Mucosa of rectum (tissue), 2 donors: ENCODE data around the gene IMPDH2.
A peak's percentile ranks its signal among the peaks of the same experiment; 100 is the strongest.
"Not testable (repeated sequence)": the region's sequence is repeated elsewhere in the genome, so short reads cannot be mapped to it uniquely, and the experiment has no call there.

Source experiments
- H3K27ac ChIP-seq, 2 donors: one replicate each; pipeline ENCODE4 v1.7.0; 2013; ENCODE audit warnings: inconsistent platforms in 2 of 2, low read depth in 2 of 2, low read length in 2 of 2
- H3K27me3 ChIP-seq, 2 donors: one replicate each; pipeline ENCODE4 v1.7.0; 2013; ENCODE audit warnings: low read length in 2 of 2; ENCODE audit not compliant: control insufficient read depth in 2 of 2, insufficient read depth in 2 of 2
- H3K36me3 ChIP-seq, 2 donors: one replicate each; pipeline ENCODE4 v1.7.0; 2013; ENCODE audit warnings: low read length in 2 of 2; ENCODE audit not compliant: control insufficient read depth in 2 of 2, insufficient read depth in 2 of 2
- H3K4me1 ChIP-seq, 2 donors: one replicate each; pipeline ENCODE4 v1.7.0; 2013; ENCODE audit warnings: low read length in 2 of 2, mild to moderate bottlenecking in 1 of 2; ENCODE audit not compliant: control insufficient read depth in 2 of 2, insufficient read depth in 2 of 2
- H3K4me3 ChIP-seq, 2 donors: one replicate each; pipeline ENCODE4 v1.7.0; 2013; ENCODE audit warnings: low read length in 2 of 2
- H3K9ac ChIP-seq, 2 donors: one replicate each; pipeline ENCODE4 v1.7.0; 2013; ENCODE audit warnings: low read length in 2 of 2, low read depth in 1 of 2, mild to moderate bottlenecking in 1 of 2
- H3K9me3 ChIP-seq, 2 donors: one replicate each; pipeline ENCODE4 v1.7.0; 2013; ENCODE audit warnings: low read length in 2 of 2; ENCODE audit not compliant: control insufficient read depth in 2 of 2
- donor health status: healthy.
- donor health status: Normal muscosa, but diverticular disease.

IMPDH2 gene

DNA sequence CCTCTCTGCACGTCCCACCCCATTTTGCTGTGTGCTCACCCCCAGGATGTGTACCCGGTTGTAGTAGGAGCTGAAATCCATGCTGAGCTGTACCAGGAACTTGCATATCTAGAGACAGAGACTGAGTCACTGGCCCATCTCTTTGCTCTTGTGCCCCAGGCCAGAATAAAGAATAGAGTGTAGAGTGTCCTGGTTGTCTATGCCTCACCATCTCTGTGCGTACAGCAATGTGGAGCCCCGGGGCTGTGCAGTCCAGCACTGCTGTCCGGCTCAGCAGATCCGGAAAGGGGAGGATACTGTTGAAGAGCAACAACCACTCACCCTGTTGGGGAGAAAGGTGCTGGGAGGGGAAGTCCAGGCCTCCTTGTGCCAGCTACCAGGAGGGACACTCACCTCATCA lies 13.4 kb downstream of the IMPDH2 start:
- Histone ChIP-seq H3K4me3 (no peak overlapping the region), H3K9me3 (no peaks in the 10 kb centered on the region), H3K27ac (no peak overlapping the region), H3K4me1 (peaks cover 14 to 32% of the 10 kb centered on the region in 2 donors), H3K36me3 (peaks cover 40 to 51% of the 10 kb centered on the region in 2 donors), H3K27me3 (no peaks in the 10 kb centered on the region), H3K9ac (no peak overlapping the region)

DNA sequence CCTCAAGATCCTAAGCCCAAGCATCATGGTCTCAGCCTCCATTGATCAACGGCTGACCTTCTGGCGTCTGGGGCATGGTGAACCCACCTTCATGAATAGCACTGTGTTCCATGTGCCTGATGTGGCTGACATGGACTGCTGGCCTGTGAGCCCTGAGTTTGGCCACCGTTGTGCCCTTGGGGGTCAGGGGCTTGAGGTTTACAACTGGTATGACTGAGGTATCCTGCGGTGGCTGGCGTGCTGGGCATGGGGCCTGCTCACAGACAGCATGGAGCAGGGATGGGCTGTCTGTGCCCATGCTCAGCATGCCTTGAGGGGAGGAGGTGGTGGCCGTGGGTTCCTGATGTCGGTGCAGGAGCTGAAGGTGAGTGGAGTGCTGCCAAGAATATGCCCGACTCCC lies 14.1 kb downstream of the IMPDH2 start:
- no peak overlapping the region for H3K9ac ChIP-seq
- H3K27ac ChIP-seq = no peak overlapping the region
- H3K9me3 ChIP-seq = no peaks in the 10 kb centered on the region
- H3K36me3 ChIP-seq = peaks cover 40 to 51% of the 10 kb centered on the region in 2 donors
- H3K27me3 ChIP-seq = no peaks in the 10 kb centered on the region
- H3K4me3 ChIP-seq = no peak overlapping the region
- peaks cover 11 to 26% of the 10 kb centered on the region in 2 donors for H3K4me1 ChIP-seq

DNA sequence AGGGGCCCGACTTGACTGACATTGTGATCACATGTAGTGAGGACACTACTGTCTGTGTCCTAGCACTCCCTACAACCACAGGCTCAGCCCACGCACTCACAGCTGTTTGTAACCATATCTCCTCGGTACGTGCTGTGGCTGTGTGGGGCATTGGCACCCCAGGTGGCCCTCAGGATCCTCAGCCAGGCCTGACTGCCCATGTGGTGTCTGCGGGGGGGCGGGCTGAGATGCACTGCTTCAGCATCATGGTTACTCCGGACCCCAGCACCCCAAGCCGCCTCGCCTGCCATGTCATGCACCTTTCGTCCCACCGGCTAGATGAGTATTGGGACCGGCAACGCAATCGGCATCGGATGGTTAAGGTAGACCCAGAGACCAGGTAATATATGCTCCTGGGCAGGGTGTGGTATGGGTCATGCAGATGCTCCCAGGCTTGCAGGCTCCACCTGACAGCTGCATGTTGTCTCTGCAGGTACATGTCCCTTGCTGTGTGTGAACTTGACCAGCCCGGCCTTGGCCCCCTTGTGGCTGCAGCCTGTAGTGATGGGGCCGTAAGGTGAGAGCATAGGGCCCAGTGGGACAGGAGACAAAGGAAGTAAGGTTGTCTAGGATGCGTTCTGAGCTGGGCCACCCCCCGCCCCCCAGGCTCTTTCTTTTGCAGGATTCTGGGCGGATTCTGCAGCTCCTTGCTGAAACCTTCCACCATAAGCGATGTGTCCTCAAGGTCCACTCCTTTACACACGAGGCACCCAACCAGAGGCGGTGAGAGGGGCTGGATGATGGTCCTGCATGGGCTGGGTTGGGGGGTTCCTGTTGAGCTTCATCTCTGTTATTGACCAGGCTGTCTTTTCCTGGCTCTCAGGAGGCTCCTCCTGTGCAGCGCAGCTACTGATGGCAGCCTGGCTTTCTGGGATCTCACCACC lies 15.2 kb downstream of the IMPDH2 start:
- Histone ChIP-seq H3K36me3 (peaks cover 40 to 51% of the 10 kb centered on the region in 2 donors), H3K9ac (no peak overlapping the region), H3K27ac (no peak overlapping the region), H3K4me1 (peaks cover 9 to 18% of the 10 kb centered on the region in 2 donors), H3K27me3 (no peaks in the 10 kb centered on the region), H3K4me3 (no peak overlapping the region), H3K9me3 (no peaks in the 10 kb centered on the region)

- Histone ChIP-seq H3K36me3 (peaks cover 40 to 51% of the 10 kb centered on the region in 2 donors), H3K27ac (no peak overlapping the region), H3K4me1 (peaks cover 12 to 18% of the 10 kb centered on the region in 2 donors), H3K9me3 (no peaks in the 10 kb centered on the region), H3K4me3 (no peak overlapping the region), H3K27me3 (no peaks in the 10 kb centered on the region), H3K9ac (no peak overlapping the region)
Observed at GRCh38 chr3:49013113-49013737, 16.0 kb downstream of the IMPDH2 start.

DNA sequence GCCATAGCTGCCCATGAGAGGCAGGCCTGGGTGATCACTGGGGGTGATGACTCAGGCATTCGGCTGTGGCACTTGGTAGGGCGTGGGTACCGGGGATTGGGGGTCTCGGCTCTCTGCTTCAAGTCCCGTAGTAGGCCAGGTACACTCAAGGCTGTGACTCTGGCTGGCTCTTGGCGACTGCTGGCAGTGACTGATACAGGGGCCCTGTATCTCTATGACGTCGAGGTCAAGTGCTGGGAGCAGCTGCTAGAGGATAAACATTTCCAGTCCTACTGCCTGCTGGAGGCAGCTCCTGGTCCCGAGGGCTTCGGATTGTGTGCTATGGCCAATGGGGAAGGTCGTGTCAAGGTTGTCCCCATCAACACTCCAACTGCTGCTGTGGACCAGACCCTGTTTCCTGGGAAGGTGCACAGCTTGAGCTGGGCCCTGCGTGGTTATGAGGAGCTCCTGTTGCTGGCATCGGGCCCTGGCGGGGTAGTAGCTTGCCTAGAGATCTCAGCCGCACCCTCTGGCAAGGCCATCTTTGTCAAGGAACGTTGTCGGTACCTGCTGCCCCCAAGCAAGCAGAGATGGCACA lies 16.7 kb downstream of the IMPDH2 start:
- peaks cover 12 to 18% of the 10 kb centered on the region in 2 donors for H3K4me1 ChIP-seq
- H3K9ac ChIP-seq = no peak overlapping the region
- H3K9me3 ChIP-seq = no peaks in the 10 kb centered on the region
- no peaks in the 10 kb centered on the region for H3K27me3 ChIP-seq
- H3K36me3 ChIP-seq = peaks cover 40 to 51% of the 10 kb centered on the region in 2 donors
- no peak overlapping the region for H3K27ac ChIP-seq
- no peak overlapping the region for H3K4me3 ChIP-seq

GRCh38 chr3:49009396-49009795 lies 19.8 kb downstream of the IMPDH2 start:
- Histone ChIP-seq H3K9ac (no peak overlapping the region), H3K36me3 (peaks cover 20 to 29% of the 10 kb centered on the region in 2 donors), H3K27ac (no peak overlapping the region), H3K4me3 (no peak overlapping the region), H3K4me1 (peaks cover 16 to 21% of the 10 kb centered on the region in 2 donors), H3K9me3 (no peaks in the 10 kb centered on the region), H3K27me3 (no peaks in the 10 kb centered on the region)

- peak overlapping the region in 1 of 2 donors; percentile 87 for H3K4me3 ChIP-seq
- H3K36me3 ChIP-seq = peaks cover 17 to 23% of the 10 kb centered on the region in 2 donors
- H3K9ac ChIP-seq, H3K27me3 ChIP-seq, H3K9me3 ChIP-seq: not testable (repeated sequence)
- peaks cover 16 to 21% of the 10 kb centered on the region in 2 donors for H3K4me1 ChIP-seq
- H3K27ac ChIP-seq = peak overlapping the region in 1 of 2 donors; percentile 97
Observed at GRCh38 chr3:49008627-49009026, 20.6 kb downstream of the IMPDH2 start.

DNA sequence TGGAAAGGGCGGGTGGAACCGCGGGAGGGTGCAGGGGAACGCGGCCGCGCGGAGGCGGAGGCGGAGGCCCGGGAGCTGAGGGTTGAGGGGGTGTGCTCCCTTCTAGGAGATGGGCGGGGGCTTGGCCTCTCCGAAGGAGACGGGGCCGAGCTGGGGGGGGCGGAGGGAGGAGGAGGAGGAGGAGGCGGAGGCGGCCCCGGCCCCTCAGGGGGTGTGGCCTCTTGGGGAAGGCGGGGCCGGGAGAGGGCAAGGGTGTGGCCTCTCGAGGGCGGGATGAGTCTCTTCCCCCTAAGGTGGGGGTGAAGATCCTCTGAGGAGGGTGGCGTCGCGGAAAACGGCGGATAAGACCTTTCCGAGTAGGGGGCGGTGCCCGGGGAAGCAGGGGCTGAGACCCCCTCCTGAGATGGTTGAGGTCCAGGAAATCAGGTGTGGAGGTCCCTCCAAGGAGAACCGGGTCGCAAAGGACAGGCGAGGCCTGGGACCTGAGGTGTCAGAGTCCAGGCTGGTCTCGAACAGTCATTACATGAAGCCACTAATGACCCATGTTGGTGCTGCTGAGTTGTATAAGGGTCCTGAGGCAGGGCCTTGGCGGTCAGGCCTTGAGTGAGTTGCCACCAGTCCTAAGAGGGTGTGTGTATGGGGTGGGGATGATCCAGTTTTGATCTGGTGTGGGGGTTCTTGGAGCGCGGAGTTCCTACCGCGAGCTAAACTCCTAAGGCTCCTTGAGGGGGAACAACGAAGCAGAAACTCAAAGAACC lies 21.2 kb downstream of the IMPDH2 start:
- Histone ChIP-seq H3K4me3 (peak overlapping the region; percentile 87 to 94), H3K27ac (peak overlapping the region; percentile 97 to 99), H3K36me3 (peaks cover 11 to 19% of the 10 kb centered on the region in 2 donors), H3K4me1 (peaks cover 16 to 18% of the 10 kb centered on the region in 2 donors), H3K9ac (peak overlapping the region; percentile 91 to 97), H3K9me3 (no peaks in the 10 kb centered on the region), H3K27me3 (no peaks in the 10 kb centered on the region)

- H3K9me3 ChIP-seq = no peaks in the 10 kb centered on the region
- peaks cover 4 to 12% of the 10 kb centered on the region in 2 donors for H3K36me3 ChIP-seq
- H3K4me1 ChIP-seq = peaks cover 16 to 18% of the 10 kb centered on the region in 2 donors
- peak within 1 kb of the TSS; percentile 87 to 94 for H3K4me3 ChIP-seq
- peak within 1 kb of the TSS; percentile 97 to 99 for H3K27ac ChIP-seq
- no peaks in the 10 kb centered on the region for H3K27me3 ChIP-seq
- peak within 1 kb of the TSS; percentile 91 to 97 for H3K9ac ChIP-seq
Observed at GRCh38 chr3:49007068-49007770, 22.0 kb downstream of the IMPDH2 start, which contains the start of gene WDR6. Gene WDR6 (plus strand): TSS chr3:49007391. CDS start chr3:49007432, 41 bp downstream.
